B cell (primary cell): ENCODE data around the gene RMDN2.
"Not testable (repeated sequence)": the region's sequence is repeated elsewhere in the genome, so short reads cannot be mapped to it uniquely, and the experiment has no call there.

ENCODE experiments used
- CTCF ChIP-seq: fragments of 200-600 bp; IDR thresholded peaks from one replicate; pipeline ENCODE4 v1.8.0; 2022; ENCODE audit warnings: antibody characterized with exemption, mild to moderate bottlenecking
- EZH2 ChIP-seq: IDR thresholded peaks from 2 replicates; pipeline ENCODE4 v1.6.1; 2012; ENCODE audit warnings: borderline replicate concordance, low read depth, mild to moderate bottlenecking, moderate library complexity, low read length; ENCODE audit not compliant: insufficient read depth, poor library complexity, severe bottlenecking

DNA sequence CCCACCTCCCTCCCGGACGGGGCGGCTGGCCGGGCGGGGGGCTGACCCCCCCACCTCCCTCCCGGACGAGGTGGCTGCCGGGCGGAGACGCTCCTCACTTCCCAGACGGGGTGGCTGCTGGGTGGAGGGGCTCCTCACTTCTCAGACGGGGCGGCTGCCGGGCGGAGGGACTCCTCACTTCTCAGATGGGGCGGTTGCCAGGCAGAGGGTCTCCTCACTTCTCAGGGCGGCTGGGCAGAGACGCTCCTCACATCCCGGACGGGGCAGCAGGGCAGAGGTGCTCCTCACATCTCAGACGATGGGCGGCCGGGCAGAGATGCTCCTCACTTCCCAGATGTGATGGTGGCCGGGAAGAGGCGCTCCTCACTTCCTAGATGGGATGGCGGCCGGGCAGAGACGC is 7.8 kb downstream of the RMDN2 start:
- TF ChIP-seq CTCF, EZH2: not testable (repeated sequence)
